ENCODE results near the gene KNTC1. TPM values are rescaled to one million over a fixed set of nuclear protein-coding genes. Genes with fewer than 3 reads are reported as not detected.

KNTC1 gene
- total RNA-seq, 2 donors from 2014 or later = 86.7 to 115 TPM

DNA sequence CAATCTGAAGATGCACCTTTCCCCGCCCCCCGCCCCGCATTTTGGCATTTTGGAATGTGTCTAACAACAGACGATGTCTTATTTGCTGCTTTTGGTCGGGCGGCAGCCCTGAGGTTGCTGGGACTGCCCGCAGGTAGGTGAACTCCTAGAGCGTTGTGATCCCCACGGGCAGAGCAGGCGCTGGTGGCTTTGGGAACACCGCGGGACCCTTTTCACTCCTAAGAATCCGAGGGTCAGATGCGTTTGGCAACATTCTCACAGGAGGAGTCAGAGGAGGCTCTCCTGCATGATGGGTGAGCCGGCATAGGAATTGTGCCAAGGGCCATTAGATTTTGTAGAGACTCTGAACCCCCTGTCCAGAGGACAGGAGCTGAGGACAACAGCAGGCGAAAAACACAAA is 134.2 kb downstream of the KNTC1 start:
- H3K27me3 ChIP-seq (ENCODE audit: control insufficient read depth, insufficient read depth, low read length, poor library complexity, severe bottlenecking) = no peaks in the 10 kb centered on the region
- no peak overlapping the region for H3K4me3 Mint-ChIP-seq

GRCh38 chr12:122661938-122662337 is 134.9 kb downstream of the KNTC1 start:
- H3K27me3 Mint-ChIP-seq (ENCODE audit: insufficient read depth) = no peaks in the 10 kb centered on the region
- Histone ChIP-seq H3K4me1 (ENCODE audit: control insufficient read depth, insufficient read depth, low read length) (no peaks in the 10 kb centered on the region), H3K4me3 (ENCODE audit: low read length) (no peak overlapping the region), H3K27me3 (ENCODE audit: control insufficient read depth, insufficient read depth, low read length, poor library complexity, severe bottlenecking) (no peaks in the 10 kb centered on the region), H3K9ac (ENCODE audit: extremely low read depth, low read length, poor library complexity, severe bottlenecking) (no peak overlapping the region), H3K9me3 (ENCODE audit: control insufficient read depth, low read length) (no peaks in the 10 kb centered on the region), H3K27ac (ENCODE audit: low read depth, low read length) (no peak overlapping the region), H3K36me3 (ENCODE audit: control insufficient read depth, insufficient read depth, low read length) (no peaks in the 10 kb centered on the region)
- H3K9me3 Mint-ChIP-seq = no peaks in the 10 kb centered on the region
- H3K27ac Mint-ChIP-seq = no peak overlapping the region
- no peak overlapping the region for H3K4me3 Mint-ChIP-seq
- no peaks in the 10 kb centered on the region for H3K4me1 Mint-ChIP-seq
- DNase-seq = no peak
- no peaks in the 10 kb centered on the region for H3K36me3 Mint-ChIP-seq (ENCODE audit: low read depth)
- 100% methylated on average over 2 of the region's 3 CpGs; no CpG with 5 or more reads in 1 of the 2 experiments for WGBS, 2 experiments (ENCODE audit: insufficient coverage in 1 of 2, insufficient read length in 1 of 2)
- TF ChIP-seq, protein P1, sequence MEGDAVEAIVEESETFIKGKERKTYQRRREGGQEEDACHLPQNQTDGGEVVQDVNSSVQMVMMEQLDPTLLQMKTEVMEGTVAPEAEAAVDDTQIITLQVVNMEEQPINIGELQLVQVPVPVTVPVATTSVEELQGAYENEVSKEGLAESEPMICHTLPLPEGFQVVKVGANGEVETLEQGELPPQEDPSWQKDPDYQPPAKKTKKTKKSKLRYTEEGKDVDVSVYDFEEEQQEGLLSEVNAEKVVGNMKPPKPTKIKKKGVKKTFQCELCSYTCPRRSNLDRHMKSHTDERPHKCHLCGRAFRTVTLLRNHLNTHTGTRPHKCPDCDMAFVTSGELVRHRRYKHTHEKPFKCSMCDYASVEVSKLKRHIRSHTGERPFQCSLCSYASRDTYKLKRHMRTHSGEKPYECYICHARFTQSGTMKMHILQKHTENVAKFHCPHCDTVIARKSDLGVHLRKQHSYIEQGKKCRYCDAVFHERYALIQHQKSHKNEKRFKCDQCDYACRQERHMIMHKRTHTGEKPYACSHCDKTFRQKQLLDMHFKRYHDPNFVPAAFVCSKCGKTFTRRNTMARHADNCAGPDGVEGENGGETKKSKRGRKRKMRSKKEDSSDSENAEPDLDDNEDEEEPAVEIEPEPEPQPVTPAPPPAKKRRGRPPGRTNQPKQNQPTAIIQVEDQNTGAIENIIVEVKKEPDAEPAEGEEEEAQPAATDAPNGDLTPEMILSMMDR (conservative IDR thresholded peaks at IDR 0.05) = no peak

More for the DNA sequence above, 134.2 kb downstream of the KNTC1 start:
- H3K36me3 ChIP-seq (ENCODE audit: control insufficient read depth, insufficient read depth, low read length) = no peaks in the 10 kb centered on the region
- Mint-ChIP-seq H3K9me3 (no peaks in the 10 kb centered on the region), H3K36me3 (ENCODE audit: low read depth) (no peaks in the 10 kb centered on the region), H3K4me1 (no peaks in the 10 kb centered on the region), H3K27ac (no peak overlapping the region), H3K27me3 (ENCODE audit: insufficient read depth) (no peaks in the 10 kb centered on the region)
- no peak for DNase-seq
- WGBS, 2 experiments (ENCODE audit: insufficient coverage in 1 of 2, insufficient read length in 1 of 2) = 87 to 96% methylated on average over 11 to 16 of the region's 16 CpGs
- H3K27ac ChIP-seq (ENCODE audit: low read depth, low read length) = no peak overlapping the region
- TF ChIP-seq, protein P1 (conservative IDR thresholded peaks at IDR 0.05) = no peak
- H3K9me3 ChIP-seq (ENCODE audit: control insufficient read depth, low read length) = no peaks in the 10 kb centered on the region
- no peak overlapping the region for H3K4me3 ChIP-seq (ENCODE audit: low read length)
- H3K9ac ChIP-seq (ENCODE audit: extremely low read depth, low read length, poor library complexity, severe bottlenecking) = no peak overlapping the region
- H3K4me1 ChIP-seq (ENCODE audit: control insufficient read depth, insufficient read depth, low read length) = no peaks in the 10 kb centered on the region

DNA sequence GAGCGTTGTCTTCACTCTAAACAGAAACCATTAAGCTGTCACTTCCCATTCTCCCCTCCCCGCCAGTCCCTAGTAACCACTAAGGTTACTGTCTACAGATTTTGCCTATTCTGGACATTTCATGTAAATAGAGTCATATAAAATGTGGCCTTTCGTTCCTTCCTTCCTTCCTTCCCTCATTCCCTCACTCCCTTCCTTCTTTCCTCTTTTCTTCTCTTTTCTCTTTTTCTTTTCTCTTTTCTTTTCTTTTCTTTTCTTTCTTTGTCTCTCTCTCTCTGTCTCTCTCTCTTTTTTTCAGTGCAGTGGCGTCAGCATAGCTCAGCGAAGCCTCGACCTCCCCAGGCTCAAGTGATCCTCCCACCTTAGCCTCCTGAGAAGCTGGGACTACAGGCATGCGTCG is 138.3 kb downstream of the KNTC1 start:
- no peak overlapping the region for H3K27ac Mint-ChIP-seq
- 94 to 95% methylated on average over 7 to 8 of the region's 8 CpGs for WGBS, 2 experiments (ENCODE audit: insufficient coverage in 1 of 2, insufficient read length in 1 of 2)
- no peak overlapping the region for H3K4me3 ChIP-seq (ENCODE audit: low read length)
- no peak overlapping the region for H3K9ac ChIP-seq (ENCODE audit: extremely low read depth, low read length, poor library complexity, severe bottlenecking)
- no peak overlapping the region for H3K4me3 Mint-ChIP-seq
- TF ChIP-seq, protein P1 (conservative IDR thresholded peaks at IDR 0.05) = no peak
- H3K9me3 ChIP-seq (ENCODE audit: control insufficient read depth, low read length) = no peaks in the 10 kb centered on the region
- no peaks in the 10 kb centered on the region for H3K27me3 Mint-ChIP-seq (ENCODE audit: insufficient read depth)
- no peaks in the 10 kb centered on the region for H3K9me3 Mint-ChIP-seq
- H3K27me3 ChIP-seq (ENCODE audit: control insufficient read depth, insufficient read depth, low read length, poor library complexity, severe bottlenecking) = no peaks in the 10 kb centered on the region
- no peaks in the 10 kb centered on the region for H3K4me1 Mint-ChIP-seq
- H3K36me3 ChIP-seq (ENCODE audit: control insufficient read depth, insufficient read depth, low read length) = no peaks in the 10 kb centered on the region
- no peak overlapping the region for H3K27ac ChIP-seq (ENCODE audit: low read depth, low read length)
- H3K36me3 Mint-ChIP-seq (ENCODE audit: low read depth) = no peaks in the 10 kb centered on the region
- H3K4me1 ChIP-seq (ENCODE audit: control insufficient read depth, insufficient read depth, low read length) = no peaks in the 10 kb centered on the region
- no peak for DNase-seq
